T-helper 2 cell treated with Interferon-gamma antibody and Interleukin-4, amounts not matched to agents 100 ng/mL and 5 ng/mL, for 36 hours (primary cell): Measurements from ENCODE around the gene PLXNA3. TPM values are rescaled to one million over a fixed set of nuclear protein-coding genes. Genes with fewer than 3 reads are reported as not detected.

Source experiments
- intact Hi-C: fragments of 100-400 bp; cut with micrococcal nuclease; formaldehyde crosslinking; loops from one replicate; pipeline ENCODE4 v1.15.1; 2023
- total RNA-seq: library from RNA; stranded (reverse); gene quantifications from 2 replicates; pipeline ENCODE4 v1.2.3, GENCODE V29; 2022

Gene PLXNA3
- total RNA-seq, 1 donor from 2014 or later, result 29.8 TPM

DNA sequence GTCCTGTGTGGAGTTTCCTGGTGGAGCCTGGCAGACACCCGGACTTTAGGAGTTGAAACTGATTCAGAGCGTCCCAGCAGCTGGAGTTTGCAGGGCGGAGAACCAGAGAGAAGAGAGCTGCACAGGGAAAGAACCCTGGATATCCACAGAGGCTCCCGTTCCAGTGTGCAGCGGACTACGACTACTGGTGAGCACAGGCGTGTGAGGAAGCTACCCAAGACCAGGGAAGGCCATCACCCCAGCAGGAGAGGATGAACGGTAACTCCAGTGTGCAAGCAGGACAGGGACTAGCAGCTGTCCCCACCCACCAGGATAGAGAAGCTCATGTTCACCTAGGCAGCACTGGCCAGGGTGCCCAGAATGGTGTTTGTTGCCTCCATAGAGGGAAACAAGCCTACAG, 18.7 kb downstream of the PLXNA3 start:
- intact Hi-C loops, result loop anchor here (5.0 kb wide), 3 partner anchors 35 to 755 kb away; partner anchors contain the start of genes ABCD1, BCAP31, FAM50A and TAFAZZIN

DNA sequence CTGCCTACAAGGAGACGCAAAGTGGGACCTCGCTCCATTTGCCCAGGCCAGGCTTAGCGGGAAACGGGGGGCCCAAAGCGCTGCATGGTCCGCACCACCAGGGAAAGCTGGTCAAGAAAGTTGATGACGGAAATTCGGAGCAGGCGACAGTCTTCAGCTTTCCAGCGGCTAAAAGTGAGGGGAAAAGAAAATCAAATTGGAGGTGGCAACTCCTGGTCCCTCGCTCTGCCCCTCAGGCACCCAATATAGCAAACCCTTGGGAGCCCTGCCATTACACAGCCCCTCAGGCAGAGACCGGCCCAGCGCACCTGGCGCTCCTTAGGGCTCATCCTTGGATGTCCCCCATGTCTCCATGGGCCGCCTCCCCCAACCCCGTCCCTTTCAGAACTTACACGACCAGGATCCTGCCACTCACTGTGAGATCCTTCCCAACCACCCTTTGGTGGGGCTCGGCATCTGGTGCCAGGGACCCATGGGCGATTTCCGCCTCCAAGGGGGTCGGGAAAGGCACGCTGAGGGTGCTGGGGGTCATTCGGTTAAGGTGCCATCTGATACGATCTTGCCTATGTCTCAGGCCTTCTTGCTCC, 19.9 kb downstream of the PLXNA3 start:
- intact Hi-C loops, result loop anchor here (5.0 kb wide), 3 partner anchors 36 to 756 kb away; partner anchors contain the start of genes ABCD1, BCAP31, FAM50A and TAFAZZIN

DNA sequence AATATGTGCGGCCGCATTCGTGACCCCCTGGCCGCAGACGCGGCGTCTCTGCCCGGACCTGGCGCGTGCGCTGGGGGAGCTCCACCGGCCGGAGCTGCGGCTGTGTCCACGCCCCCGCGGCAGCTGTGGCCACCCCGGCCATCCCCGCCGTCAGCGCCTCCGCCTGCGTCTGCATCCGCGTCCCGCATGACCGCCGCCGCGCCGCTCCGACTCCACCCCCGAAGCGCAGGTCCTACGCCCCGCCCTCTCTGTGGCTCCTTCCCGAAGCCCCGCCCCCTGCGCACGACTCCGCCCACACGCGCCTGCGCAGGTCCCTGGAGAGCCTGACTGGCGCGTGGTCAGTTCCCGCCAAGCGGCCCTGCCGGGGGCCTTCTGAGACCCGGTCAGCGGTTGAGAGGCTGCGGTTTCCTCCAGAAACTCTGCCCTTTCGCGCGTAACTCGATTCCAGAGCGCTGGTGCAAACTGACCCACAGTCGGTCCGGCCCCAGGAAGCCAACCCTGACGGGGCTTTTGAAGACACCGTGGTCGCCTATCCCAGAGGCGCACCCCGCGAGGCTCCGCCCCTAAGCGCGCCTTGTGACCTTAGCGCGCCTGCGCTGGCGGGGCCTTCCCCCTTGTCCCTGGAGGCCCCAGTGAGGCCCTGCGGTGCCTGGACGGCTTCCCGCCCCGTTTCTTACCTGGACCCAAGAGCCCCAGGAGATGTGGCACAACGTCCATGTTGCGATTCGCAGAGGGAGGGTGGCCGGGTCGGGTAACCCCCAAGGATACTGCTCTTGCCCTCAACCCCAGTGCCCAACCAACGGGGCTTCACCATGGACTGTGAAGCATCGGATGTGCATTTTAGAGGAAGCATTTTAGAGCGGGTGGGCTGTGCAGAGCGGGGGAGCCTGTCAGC, 20.9 kb downstream of the PLXNA3 start, which contains the start of gene LAGE3:
Gene LAGE3 (minus strand): TSS at position 554 of the 895 bp plus-strand sequence. CDS start 366 bp downstream, at position 188.
- intact Hi-C loops, result loop anchor here (1.0 to 5.0 kb wide), 5 partner anchors 11 to 757 kb away; partner anchors contain the start of genes ABCD1, BCAP31, FAM50A and IKBKG

DNA sequence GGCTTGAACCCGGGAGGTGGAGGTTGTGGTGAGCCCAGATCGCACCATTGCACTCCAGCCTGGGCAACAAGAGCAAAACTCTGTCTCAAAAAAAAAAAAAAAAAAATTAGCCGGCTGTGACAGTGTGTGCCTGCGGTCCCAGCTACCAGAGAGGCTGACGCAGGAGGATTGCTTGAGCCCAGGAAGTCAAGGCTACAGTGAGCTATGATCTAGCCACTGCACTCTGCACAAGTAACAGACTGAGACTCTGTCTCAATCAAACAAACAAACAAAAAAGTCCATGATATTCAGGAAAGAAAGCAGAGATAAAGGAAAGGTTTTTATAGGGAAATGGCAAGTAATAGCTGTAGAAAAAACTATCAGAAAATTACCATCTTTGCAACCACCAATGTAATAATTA, 23.1 kb downstream of the PLXNA3 start:
- intact Hi-C loops, result no loop called here

DNA sequence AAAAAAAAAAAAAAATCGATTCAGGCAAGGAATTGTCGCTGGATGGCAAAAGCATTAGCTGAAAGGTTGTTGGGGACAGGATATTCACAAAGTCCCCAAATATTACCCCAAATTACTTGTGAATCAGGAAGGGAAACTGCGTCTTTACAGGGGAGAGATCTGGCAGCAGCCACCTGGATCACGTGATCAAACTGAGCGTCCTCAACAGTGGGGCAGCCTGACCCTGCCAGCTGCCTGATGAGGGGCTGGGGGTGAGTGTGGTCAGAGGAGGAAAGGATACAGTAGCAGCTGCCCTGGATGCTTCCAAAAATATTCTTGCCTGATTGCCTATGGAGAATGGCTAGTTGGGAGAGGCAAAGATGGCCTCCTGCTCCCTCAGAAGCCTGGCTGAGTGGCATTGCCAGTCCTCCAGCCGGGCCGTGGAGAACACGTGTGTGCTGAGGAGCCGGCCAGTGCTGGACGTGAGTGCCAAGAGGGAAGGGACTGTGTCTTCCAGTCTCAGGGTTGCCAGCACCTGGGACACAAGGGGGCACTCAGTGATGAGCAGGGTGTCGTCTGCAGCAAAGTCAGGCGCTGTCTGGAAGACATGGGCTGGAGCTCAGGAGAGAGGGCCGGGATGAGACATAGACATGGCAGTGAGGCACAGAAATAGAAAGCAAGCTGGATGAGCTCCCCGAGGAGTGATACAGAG, 24.0 kb downstream of the PLXNA3 start:
- intact Hi-C loops, result no loop called here

DNA sequence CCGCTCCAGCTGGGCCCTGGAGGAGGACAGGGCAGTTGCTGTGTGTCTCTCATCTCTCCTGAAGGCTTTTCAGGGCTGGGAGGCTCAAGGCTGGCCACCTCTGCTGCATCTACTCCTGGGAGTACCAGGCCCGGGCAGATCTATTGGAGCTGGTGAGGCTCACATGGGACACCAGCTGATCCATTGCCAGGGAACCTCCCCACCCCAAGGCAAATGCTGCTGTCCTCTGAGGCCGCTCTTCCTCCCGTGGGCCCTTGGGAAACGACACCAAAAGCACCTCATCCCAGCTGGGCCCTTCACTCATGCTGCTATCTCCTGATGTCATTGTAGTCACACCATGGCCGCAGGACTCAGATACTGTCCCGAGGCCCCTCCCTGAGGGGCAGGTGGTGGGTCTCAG, 24.7 kb downstream of the PLXNA3 start:
- intact Hi-C loops, result no loop called here

DNA sequence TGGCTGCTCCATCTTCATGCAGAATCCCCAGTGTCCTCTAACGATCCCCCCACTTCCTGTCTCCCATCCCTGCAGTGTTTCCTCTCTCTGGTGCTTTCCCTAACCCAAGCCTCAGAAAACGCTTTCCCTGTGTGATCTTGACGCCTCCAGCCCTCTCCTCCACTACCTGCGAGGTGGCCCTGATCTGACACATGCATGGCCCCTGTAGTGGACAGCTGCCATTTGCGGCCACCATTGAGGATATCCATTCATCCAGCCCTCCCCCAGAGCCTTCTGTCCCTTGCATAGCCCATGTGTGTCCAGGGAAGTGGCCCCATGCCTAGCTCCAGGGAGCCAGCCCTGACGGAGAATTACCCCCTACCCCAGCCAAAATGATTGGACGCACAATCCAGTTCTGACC, 25.2 kb downstream of the PLXNA3 start:
- intact Hi-C loops, result no loop called here

DNA sequence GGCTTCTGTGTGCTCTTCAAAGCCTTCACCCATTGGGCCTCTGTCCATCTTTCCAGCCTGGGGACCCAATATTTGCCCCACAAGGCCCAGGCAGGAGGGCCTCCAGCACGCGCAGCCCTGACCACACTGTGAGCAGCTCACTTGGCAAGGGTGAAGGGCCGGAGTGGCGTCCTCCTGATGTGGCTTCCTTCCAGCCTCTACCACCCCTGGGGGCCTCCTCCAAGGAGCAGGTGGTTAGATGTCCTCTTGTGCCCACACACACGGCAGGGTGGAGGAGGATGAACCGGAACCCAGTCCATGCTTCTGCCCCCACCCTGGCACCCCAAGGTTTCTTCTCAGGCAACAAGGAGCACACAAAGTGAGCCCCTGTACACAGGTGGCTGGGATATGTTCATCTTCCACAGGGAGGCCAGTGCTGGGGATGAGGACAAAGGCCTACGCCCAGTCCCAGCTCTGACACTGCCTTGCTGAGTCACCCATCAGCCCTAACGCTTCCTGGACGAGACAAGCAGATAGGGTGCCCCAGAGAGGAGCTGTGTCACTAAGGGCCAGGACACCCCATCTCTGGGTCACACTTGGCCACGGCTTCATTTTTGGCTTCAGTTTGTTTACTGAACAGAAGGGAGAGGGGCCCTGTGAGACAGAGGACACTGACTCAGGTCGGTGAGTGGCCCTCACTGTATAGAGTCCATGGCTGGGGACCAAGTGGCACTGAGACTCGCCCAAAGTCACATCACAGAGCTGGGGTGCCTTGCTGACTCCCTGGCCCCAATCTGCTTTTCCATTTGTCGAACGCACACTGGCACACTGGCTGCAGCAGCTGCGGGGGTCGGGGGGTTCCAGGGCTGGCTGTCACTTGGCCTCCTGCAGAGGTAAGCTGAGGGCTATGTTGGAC, 26.4 kb downstream of the PLXNA3 start:
- intact Hi-C loops, result no loop called here

DNA sequence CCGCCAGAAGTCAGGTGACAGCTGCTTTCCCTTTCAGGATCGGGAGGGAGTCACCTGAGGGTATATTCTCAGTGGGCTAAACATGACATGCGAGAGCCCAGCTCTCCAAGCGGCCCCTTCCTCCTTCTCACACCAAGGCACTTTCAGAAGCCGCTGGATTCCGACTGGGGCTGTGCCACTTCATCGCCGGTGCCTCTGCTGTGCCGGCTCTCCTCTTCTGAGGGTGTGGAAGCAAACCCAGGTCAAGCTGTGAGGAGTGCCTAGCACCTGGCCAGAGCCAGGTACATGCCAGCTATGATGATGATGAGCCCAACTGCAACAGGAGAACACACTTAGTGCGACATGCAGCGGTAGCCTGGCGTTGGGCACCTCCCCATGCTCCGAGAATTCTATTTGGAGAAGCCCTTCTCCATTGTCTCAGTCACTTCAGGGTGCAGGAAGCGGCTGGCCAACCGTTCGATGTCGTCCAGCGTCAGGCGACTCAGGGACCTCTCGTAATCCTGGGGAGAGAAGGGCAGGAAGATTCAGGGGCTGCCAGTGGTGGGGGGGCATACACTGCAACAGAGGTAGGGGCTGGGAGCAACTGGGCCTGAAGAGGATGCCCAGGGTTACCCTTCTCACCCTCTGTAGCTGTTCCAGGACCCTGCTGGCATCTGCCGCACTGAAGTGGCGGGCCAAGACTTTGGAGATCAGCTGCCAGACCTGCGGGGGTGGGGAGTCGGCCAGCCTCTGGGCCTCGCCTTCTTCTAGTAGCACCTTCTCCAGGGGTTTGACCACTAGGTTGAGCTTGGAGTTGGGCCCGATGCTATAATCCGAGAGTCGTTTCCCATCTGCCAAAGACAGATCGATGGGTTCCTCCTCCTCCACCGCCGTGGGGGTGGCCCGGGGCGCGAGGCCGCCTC, 27.3 kb downstream of the PLXNA3 start:
- intact Hi-C loops, result no loop called here

DNA sequence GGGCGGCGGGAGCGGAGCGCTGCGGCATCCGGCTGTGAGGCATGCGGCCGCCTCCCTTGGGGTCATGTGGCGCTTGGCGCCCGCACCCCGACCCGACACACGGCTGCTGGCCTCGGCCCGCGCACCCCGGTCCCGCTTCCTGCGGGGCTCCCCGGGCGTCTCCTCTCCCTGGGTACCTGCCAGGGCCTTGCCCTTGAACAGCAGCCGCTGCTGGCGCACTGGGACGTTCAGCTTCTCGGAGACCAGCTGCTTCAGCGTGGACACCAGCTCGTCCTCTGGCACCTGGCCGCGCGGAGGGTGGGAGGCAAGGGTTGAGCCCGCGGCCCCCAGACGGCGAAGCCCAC, 27.9 kb downstream of the PLXNA3 start:
- intact Hi-C loops, result no loop called here

DNA sequence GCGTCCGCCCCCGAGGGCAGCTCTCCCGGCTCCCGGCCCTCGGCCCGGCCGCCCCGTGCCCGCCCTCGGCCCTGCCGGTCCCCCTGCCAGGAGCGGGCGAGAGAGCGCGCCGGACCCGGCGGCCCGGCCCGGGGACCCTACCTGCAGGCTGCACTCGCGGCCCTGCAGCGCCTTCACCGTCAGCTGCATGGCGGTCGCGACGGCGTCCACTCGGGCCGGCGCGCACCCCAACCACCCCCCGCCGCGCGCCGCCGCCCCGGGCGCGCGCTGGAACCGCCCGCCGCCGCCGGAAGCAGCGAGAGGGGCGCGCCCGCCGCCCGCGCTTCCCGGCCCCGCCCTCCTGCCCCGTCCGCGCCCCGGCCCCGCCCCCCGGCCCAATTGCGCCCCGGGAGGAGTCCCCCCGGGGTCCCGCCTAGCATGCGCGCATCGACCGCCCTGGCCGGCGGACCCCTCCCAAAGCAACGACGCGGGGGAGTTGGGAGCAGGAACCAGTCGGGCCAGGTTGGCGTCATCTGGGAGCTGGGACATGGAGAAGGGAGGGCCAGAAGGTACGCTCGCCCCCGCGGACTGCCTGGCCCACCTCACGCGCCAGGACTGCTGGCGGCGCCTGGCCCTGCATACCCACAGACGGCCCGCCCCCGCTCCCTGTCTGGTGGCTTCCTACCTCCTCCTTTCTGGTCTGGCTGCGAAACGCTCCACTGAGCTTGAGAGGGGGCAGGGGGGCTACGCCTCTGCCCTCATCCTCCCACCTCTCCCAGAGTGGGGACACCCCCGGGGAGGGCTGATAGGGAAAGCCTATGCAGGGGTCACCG, 28.5 kb downstream of the PLXNA3 start, which contains the start of gene UBL4A:
Gene UBL4A (minus strand): TSS at position 220 of the 812 bp plus-strand sequence. CDS start 31 bp downstream, at position 189.
- intact Hi-C loops, result no loop called here

DNA sequence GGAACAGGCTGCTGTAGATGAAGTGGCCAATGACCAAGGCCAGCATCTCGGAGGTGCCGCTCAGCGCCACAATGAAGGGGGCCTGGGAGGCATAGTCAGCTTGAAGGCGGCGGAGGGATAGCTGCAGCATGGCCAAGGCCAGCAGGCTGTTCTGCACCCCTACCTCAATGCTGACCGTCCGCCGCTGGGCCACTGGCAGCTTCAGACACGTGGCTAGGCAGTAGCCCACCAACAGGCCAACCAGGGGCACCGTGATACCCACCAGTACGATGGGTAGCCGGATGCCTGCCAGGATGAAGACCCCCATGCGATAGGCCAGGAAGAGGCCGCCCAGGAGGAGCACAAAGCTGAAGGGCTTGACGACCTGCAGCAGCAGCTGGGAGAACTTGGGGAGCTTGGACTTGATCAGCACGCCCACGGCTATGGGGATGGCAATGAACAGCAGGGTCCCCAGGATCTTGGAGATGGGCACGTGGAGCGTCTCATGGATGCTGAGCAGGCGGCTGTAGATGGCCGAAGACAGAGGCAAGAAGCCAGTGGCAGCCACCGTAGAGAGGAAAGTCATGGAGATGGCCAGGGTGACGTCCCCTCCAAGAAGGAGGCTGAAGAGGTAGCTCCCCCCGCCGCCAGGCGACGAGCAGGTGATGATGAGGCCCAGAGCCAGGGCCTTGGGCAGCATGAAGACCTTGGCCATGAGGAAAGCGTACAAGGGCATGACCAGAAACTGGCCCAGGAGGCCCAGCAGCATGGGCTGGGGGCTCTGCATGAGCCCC, 29.6 kb downstream of the PLXNA3 start:
- intact Hi-C loops, result no loop called here

DNA sequence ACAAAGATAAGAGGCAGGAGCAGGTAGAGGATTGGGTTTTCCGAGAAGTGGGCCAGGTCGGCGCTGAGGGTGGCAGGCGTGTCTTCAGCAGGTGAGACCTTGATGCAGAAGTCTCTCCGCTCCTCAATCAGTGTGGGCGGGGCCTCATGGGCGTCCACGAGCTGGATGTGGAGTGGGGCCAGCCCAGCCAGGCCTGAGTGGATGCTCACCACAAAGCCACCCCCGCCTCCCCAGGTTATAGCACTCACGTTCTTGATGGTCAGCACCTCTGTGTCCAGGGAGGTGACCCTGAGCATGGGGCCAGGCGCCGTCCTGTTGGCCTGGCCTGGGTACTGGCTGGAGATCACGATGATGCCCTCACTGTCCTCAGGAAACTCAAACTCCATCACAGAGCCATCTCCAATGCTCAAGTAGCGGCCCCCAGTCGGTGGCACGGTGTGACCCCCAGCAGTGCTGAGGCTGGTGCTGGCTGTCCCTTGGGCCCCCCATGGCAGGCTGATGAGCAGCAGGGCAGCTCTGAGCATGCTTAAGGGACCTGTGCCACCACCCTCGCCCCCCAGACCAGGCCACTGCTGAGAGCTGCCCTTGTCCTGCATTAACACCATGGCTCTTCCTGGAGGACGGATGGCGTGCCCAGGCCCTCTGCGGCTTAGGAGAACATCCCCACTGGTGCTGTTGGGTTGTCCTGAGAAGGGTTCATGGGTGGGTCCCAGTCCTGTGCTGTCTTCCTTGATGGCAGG, 30.4 kb downstream of the PLXNA3 start:
- intact Hi-C loops, result no loop called here

DNA sequence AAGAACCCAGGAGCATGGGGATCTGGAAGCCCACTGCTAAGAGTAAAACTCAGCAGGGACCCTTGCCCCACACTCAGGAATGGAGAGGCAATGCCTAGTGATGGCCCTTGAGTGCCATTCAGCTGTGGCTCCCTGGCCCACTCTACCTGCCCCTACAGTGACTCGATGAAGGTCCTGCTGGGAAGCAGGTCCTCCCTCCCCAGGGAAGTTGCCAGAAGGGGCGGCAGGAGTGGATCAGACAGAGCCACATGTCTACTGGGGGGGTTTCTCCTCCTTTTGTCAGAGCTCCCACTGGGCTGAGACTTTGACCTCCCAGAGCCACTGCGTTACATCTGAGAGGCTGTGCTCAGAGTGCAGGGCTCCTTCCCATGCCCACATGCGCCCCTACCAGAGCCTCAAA, 31.1 kb downstream of the PLXNA3 start:
- intact Hi-C loops, result no loop called here

DNA sequence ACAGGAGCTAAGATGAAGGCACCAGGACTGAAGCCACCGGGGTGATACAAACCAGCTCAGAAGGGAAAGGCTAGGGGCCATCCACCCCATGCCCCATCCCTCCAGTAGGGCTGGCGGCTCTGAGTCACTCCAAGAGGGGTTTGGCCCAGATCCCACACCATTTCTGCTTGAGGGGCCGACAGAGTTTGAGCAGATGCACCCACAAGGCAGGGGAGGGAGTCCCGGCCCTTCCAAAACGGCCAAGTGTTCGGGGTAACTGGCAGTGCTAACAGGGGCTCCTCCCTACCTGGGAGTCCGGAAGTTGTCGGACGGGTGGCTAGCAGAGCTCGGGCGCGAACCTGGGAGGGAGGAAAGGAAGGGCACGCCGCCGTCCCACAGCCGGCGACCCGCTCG, 31.9 kb downstream of the PLXNA3 start:
- intact Hi-C loops, result loop anchor here (1.0 to 5.0 kb wide), 6 partner anchors 11 to 93 kb away; partner anchors contain the start of genes ATP6AP1, FAM3A, IKBKG and LAGE3

DNA sequence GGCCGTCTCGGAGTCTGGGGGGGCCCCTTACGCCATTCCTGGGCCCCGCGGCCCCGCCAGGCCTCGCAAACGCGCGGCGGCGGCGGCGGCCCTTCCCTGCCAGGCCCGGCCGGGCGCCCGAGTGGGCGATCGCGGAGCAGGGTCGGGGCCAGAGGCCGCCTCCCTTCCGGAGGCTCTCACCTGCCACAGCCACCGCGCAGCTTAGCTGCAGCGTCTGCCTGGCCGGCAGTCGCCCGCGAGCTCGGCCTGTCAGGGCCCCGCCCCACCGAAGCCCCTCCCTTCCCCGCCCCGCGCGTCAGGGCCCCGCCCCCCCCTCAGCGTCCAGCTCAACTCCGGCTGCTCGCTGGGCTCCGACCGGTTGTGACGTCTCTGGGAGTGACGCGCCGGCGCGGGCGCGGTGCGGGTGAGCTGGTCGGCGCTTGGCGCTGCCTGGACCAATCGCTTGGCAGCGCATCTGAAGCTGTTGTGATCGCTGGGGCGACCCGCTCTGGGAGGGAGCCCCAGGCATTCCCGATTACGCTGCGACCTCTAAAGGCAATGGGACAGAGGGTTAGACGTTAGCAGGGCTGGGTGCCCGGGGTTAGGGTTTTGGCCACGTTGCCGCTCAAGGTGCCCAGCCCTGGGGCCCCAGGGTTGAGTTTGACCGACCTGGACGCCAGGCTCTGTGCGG, 32.5 kb downstream of the PLXNA3 start, which contains the start of gene SLC10A3:
Gene SLC10A3 (minus strand): TSS at position 216 of the 670 bp plus-strand sequence. CDS start 1,689 bp downstream, outside the sequence.
- intact Hi-C loops, result loop anchor here (1.0 to 5.0 kb wide), 6 partner anchors 11 to 93 kb away; partner anchors contain the start of genes ATP6AP1, FAM3A, IKBKG and LAGE3
